Stimulated activated CD4-positive, alpha-beta T cell treated with anti-CD3 and anti-CD28 coated beads, Interleukin-1b, Interleukin-23, amount 100 ng/mL, for 24 hours (primary cell): ENCODE data around the gene APOBEC4.

Experiments used
- DNase-seq, 4 experiments: peaks; one replicate each; pipeline ENCODE4 v3.0.0-alpha.2; 2020; ENCODE audit warnings: low read depth in 4 of 4, low spot score in 1 of 4

Gene APOBEC4

DNA sequence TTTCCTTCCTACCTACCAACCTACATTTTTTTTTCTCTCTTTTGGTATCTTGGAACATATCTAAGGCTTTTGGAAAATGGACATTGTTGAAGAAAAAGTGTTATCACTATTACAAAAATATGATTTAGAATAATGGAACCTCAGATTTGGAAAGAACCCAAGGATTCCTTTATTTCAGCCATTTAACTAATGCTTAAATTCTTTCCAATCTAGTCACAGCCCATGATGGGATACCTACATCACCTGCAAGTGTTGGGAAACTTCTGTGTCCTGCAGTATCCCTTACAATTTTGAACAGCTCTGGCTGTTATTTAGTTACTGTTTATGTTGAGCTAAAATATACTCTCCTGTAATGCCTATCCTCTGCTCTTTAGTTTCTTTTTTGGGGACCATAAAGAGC lies 22.3 kb upstream of the APOBEC4 start:
- no peak for DNase-seq

- DNase-seq = no peak
Observed at GRCh38 chr1:183674886-183675285, 21.8 kb upstream of the APOBEC4 start.

DNA sequence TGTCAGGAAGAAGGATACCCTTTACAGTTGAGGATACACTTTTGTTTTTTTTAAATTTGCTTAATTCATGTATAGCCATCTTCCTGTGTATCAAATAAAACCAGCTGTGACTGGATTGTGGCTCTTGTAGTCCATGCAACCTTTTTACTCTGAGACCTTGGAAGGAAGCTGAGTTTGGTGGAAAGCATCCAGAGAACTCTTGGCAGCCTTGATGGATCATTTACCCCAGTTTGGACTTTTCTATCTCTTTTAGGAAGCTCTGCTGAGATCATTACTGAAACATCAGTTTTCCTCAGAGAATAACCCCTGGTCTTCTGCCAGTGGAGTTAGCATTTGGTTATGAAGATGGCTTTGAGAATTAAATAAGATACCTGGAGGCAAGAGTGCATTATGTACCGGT lies 21.2 kb upstream of the APOBEC4 start:
- DNase-seq = no peak

GRCh38 chr1:183673605-183674323 lies 20.6 kb upstream of the APOBEC4 start:
- DNase-seq = no peak

DNA sequence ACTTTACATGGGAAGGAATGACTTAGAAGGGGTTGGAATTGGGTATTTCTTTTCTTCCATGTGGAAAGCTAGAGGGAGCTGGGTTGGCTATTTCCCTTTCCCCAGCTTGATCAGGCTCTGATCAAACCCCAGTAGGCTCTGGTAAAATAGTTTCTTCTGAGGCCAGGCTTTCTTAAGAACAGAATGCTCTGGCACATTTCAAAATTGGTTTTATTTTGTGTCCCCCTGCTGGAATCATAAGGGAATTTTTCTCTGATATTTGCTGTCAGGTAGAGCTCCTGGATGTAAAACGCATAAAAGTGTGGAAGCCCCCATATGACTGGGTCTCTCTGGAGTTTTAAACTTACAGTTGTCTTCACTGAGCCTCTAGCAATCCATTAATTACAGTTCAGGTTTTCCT lies 17.1 kb upstream of the APOBEC4 start:
- no peak for DNase-seq

GRCh38 chr1:183656355-183656754 lies 3.2 kb upstream of the APOBEC4 start:
- no peak for DNase-seq

DNA sequence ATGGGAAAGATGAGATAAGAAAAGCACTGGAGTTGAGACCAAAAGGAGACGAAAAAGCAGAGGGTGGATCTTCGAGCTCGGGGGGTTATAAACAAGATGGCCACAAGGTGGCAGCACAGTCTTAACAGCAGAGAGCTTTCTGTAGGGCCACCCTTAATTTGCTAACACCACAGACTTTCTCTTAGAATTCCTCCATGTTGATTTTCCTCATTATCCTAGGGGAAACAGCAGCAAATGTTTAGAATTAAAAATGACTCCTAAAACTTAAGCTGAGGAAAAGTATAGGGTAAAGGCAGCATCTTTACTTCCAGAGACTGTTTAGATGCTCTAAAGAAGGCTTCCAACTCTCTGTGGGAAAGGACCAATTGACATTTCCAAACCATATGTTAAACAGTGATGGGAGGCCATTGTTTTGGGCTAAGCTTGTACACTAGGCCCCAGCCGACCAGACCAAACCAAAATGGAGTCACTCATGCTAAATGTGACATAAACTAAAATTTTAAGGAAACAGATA lies 2.5 kb upstream of the APOBEC4 start:
- peak; percentile 58 to 74 (median 66) for DNase-seq

DNA sequence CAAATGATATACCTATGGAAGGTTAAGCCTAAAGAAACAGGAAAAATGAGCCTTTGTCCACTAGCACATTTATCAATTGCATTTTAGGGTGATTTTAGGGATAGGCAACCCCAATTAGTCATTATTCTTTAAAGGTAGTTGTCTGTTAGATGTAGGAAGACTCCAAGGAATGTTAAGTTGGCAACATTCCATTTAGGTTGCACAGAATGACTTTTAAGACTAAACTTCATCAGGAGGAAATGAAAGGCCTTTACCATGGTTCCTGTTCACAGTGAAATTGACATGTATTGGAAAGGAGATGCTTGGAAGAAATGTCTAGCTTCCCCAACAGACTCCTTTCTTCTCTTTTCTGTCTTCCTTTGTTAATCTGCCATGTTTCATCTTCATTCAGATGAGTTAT lies 1.6 kb upstream of the APOBEC4 start:
- DNase-seq = no peak

DNA sequence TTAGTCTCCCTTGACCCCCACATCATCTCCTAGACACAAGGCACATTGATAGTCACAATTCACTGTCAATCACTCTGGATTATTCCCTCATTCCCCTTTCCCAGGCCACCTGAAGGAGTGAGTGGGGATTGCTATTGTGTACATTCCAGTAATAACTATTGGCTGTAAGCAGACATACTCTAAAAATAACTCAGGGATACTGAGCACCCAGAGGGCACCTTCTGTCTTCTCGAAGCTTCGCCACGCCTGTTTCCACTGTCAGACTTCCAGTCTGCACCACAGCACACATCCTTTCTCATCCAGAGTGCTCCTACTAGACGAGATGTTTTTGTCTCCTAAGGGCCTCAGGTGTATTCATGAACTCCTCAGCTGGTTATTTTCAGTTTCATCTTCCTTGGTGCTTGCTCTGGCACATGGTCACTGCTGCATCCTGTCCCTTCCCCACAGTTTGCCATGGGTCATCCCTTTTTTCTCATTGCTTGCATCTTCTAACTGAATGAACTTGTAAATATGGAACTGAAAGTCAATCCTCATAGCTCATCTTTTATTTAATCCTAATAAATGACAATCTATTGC lies 848 bp upstream of the APOBEC4 start:
- DNase-seq = no peak

DNA sequence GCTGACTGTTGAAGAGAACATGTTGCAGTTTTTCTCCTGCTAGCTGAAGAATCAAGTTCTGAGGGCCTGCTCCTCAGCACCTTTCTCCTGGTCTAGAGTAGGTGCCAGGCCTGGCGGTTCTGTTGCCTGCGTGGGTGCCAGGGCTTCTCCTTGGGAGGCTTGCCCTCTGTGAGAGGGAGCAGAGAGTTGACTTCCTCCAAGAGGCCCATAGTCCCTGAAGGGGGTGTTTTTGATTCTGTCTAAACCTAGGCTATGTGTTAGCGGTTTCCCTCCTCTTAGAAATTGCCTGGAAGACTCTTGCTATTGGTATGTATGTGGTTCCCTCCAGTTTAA lies 312 bp upstream of the APOBEC4 start:
- no peak for DNase-seq

DNA sequence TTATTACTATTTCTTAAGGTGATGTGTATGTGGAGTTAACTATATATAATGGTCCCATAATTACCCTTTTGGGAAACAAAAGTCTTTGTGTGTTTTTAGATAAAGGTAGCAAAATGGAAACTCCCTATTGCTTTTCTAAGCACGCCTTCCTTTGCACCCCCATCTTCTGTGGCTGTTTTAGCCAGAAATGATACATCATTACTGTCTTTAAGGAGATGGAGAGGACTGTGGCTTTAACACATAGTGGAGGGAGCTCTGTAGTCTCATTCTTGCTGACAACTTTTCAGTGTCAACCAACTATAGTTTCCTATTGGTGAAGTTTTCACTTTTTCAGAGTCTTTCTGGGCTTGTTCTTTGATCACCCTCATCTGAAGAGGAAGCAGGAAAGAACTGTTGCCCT lies 1.0 kb downstream of the APOBEC4 start:
- no peak for DNase-seq

DNA sequence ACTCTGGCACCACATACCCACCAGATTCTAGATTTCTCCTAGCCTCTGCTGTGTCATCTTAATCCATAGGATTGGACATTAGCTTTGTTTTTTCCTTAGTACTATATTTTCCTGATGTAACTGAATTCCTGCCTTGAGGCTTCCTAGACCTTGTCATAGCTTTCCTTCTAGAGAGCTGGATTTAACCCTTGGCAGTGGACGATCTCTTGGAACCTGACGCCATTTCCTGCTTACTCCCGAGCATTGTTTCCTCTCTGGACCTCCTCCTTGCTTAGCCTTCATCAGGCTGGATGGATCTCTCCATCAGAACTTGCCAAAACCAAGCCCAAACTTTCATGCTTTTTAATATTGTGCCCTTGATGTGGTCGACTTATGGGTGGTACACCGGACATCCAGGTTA lies 1.5 kb downstream of the APOBEC4 start:
- no peak for DNase-seq

- no peak for DNase-seq
Observed at GRCh38 chr1:183648042-183648441, 5.1 kb downstream of the APOBEC4 start.

- DNase-seq = no peak
Observed at GRCh38 chr1:183646776-183647175, 6.3 kb downstream of the APOBEC4 start.

GRCh38 chr1:183645531-183645930 lies 7.6 kb downstream of the APOBEC4 start:
- no peak for DNase-seq

GRCh38 chr1:183642166-183642565 lies 10.9 kb downstream of the APOBEC4 start:
- DNase-seq = no peak

DNA sequence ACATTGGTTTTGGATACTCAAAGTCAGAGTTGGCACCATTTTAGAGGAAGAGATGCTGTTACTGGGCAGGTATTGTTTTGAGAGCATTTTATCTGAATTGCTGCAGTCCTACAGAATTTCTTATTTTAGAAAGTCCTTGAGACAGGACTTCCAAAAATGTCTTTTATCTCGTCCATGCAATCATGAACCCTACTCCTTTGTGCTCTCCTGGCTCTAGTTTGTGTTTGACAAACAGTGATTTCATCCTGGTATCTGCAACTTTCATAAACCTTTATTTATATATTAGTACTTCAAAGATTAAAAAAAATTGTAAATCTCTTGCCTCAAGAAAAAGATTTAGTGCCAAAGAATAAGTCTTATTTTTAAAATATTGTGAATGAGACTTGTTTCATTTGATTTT lies 12.9 kb downstream of the APOBEC4 start:
- DNase-seq = no peak

- DNase-seq = no peak
Observed at GRCh38 chr1:183638649-183639387, 14.3 kb downstream of the APOBEC4 start.

GRCh38 chr1:183636783-183637182 lies 16.3 kb downstream of the APOBEC4 start:
- DNase-seq = no peak

GRCh38 chr1:183636334-183636682 lies 16.8 kb downstream of the APOBEC4 start:
- DNase-seq = no peak

GRCh38 chr1:183635606-183636333 lies 17.3 kb downstream of the APOBEC4 start, which contains the start of gene ARPC5:
ARPC5 (minus strand) TSS chr1:183635783; CDS start chr1:183635659, 124 bp downstream.
- DNase-seq = peak; percentile 93 to 96 (median 94)
